Urinary bladder (tissue), 4 donors: Measurements from ENCODE around the gene ACOT7. TPM values are rescaled to one million over a fixed set of nuclear protein-coding genes. Genes with fewer than 3 reads are reported as not detected.
A peak's percentile ranks its signal among the peaks of the same experiment; 100 is the strongest.

Source experiments
- DNase-seq: peaks from one replicate; pipeline ENCODE4 v3.0.0-alpha.2; 2015; ENCODE audit errors: extremely low spot score
- H3K27ac ChIP-seq: one replicate; pipeline ENCODE4 v1.5.1; 2013; ENCODE audit warnings: low read depth, mild to moderate bottlenecking, moderate library complexity
- H3K36me3 ChIP-seq: one replicate; pipeline ENCODE4 v1.6.1; 2013; ENCODE audit warnings: mild to moderate bottlenecking, moderate library complexity; ENCODE audit not compliant: insufficient read depth
- H3K4me1 ChIP-seq: one replicate; pipeline ENCODE4 v1.6.1; 2013; ENCODE audit warnings: mild to moderate bottlenecking, moderate library complexity; ENCODE audit not compliant: insufficient read depth
- H3K4me3 ChIP-seq: one replicate; pipeline ENCODE4 v1.5.1; 2013; ENCODE audit warnings: low read depth, low read length
- WGBS: extraction: QIAGEN DNeasy Blood & Tissue Kit; methylation state at CpG from one replicate; pipeline ENCODE4 v1.1.7; 2013; 5-methylcytosine and 5-hydroxymethylcytosine counted together
- polyA plus RNA-seq: library from polyadenylated mRNA; stranded (reverse); fragments of 200-250 nt; gene quantifications from one replicate; pipeline ENCODE4 v1.2.3, GENCODE V29; 2013
- total RNA-seq: library from RNA; depleted of rRNA; stranded (reverse); fragments of >200 nt; gene quantifications from one replicate; pipeline ENCODE4 v1.2.3, GENCODE V29; 2014
- donor health status: healthy with polysubstance abuse.
- donor health status: healthy.

ACOT7 gene
- total and polyA plus RNA-seq, 2 donors, result 6.9 to 36.8 TPM

DNA sequence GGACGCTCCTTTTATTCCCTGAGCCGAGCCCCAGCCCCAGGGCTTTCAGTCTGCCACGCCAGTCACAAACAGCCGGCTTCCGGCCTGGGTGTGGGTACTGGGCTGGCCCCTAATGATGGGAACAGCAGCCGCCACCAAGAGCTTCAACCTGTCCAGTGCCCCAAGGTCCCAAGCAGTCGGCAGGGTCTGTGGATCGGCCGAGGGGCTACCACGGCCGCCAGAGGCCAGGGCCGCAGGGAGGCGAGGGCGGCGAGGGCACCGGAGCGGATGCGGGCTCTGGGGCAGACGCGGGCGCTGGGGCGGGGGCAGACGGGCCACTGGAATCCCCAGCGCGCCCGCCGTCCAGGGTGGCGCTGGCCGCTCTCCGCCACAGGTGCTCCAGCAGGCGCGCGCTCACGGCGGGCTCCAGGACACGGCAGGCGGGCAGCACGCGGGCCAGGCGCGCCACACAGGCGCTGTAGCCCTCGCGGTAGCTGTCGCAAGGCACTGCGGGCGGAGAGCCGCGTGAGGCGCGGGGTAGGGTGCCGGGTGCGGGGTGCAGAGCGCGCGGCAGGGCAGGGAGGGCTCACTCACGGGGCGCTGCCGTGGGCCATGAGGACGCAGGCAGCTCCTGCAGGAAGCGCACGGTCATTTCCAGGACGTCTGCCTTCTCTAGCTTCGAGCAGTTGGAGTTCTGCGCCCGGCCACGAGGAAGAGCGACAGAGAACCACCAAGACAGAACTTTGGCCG lies 25.3 kb upstream of the ACOT7 start:
- no peaks in the 10 kb centered on the region for H3K4me1 ChIP-seq
- peak overlapping the region; percentile 35 for H3K4me3 ChIP-seq
- H3K27ac ChIP-seq, result no peak overlapping the region
- no peaks in the 10 kb centered on the region for H3K36me3 ChIP-seq
- no peak for DNase-seq
- WGBS, result 10% methylated on average over 69 of the region's 69 CpGs

DNA sequence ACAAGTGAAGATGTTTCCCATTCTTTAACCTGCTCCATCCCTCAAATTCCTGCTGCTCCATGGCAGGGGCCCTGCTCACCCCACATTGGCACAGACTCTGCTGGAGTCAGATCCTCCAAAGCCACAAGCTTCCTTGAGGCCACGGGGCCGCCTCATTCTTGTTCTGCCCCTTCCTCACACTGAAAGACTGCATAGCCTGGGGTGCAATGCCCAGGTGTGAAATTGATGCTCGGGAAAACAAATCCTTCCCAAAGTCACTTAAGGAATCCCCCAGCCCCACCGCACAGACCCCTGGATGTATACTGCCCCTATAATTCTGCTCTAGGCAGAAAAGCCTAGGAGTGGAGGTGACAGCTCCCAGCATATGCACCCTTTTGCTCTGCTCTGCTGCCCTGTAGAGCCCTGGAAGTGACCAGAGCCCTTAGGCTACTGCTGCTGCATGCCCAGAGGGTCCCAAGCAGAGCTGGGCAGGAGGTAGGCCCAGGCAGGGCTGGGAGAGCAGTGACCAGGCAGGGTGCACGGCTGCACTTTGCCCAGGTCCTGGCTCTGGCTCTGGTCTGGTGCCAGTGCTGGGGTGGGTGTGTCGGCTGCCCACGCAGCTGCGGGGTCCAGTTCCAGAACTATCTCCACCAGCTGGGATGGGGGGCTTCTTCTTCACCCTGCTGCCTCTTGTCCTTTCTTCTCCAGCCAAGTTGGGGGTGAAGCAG lies 24.5 kb upstream of the ACOT7 start:
- no peaks in the 10 kb centered on the region for H3K4me1 ChIP-seq
- WGBS, result 62% methylated on average over 8 of the region's 8 CpGs
- no peak for DNase-seq
- H3K36me3 ChIP-seq, result no peaks in the 10 kb centered on the region
- no peak overlapping the region for H3K4me3 ChIP-seq
- H3K27ac ChIP-seq, result no peak overlapping the region

DNA sequence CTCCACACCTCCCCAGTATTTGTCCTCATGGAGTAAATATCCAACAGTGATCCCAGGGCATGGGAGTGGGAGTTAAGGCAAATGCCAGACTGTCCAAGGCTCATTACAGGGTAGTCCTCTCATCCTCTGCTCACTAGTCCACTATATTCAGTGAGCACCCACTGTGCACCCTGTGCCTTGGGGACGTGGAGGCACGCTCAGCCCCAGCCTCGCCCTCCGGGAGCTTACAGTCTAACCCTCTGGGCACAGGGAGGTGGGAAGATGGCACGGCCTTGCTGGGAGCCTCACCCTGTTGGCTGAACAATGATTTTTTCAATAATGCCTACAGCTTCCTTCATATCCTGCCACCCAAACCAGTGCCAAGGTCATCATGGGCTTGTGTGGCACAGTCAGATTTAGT lies 23.3 kb upstream of the ACOT7 start:
- WGBS, result 90% methylated on average over 5 of the region's 5 CpGs
- no peak overlapping the region for H3K27ac ChIP-seq
- no peak overlapping the region for H3K4me3 ChIP-seq
- DNase-seq, result no peak
- no peaks in the 10 kb centered on the region for H3K4me1 ChIP-seq
- no peaks in the 10 kb centered on the region for H3K36me3 ChIP-seq

- Histone ChIP-seq H3K4me1 (no peaks in the 10 kb centered on the region), H3K36me3 (no peaks in the 10 kb centered on the region), H3K4me3 (no peak overlapping the region), H3K27ac (no peak overlapping the region)
- WGBS, result 74% methylated on average over 8 of the region's 8 CpGs
- DNase-seq, result no peak
Observed at GRCh38 chr1:6416295-6416656, 22.7 kb upstream of the ACOT7 start.

DNA sequence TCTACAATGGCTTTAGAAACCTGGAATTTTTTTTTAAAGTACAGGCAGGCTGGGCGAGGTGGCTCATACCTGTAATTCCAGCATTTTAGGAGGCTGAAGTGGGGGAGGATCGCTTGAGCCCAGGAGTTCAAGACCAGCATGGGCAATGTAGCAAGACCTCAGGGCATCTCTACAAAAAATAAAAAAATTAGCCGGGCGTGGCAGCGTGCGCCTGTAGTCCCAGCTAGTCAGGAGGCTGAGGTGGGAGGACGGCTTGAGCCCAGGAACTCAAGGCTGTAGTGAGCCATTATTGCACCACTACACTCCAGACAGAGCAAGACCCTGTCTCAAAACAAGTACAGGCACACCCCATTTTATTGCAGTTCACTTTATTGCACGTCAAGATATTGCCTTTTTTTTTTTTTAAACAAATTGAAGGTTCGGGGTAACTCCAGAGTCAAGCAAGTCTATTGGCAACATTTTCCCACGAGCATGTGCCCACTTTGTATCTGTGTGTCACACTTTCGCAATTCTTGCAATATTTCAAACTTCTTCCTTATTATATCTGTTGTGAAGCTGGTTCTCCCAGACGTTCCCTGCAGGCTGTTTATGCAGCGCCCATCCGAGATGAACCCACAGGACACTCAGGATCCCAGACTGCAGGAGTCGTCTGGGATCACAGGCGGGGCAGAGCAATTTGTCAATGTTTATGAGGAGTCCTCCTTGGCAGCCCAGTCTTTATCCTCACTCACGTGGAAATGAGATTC lies 21.5 kb upstream of the ACOT7 start:
- Histone ChIP-seq H3K27ac (no peak overlapping the region), H3K4me1 (no peaks in the 10 kb centered on the region), H3K4me3 (no peak overlapping the region), H3K36me3 (no peaks in the 10 kb centered on the region)
- no peak for DNase-seq
- WGBS, result 52% methylated on average over 17 of the region's 17 CpGs

DNA sequence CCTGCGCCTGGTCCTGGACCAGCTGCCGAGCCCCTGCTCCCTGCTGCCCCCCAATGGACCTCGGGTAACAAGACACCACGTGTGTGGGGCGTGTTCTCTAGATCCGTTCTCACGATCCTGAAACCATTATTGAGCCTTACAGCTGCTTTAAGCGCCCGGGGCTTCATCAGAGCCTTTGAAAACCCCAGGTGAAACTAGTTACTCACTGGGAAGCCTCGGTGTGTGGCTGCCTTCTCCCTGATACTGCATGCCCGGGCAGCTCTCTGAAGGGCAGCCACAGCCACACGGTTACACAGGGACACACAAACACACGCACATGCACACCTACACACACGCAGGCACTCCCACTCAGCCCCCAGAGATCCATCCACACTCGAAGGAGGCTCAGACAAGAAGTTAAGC lies 20.9 kb upstream of the ACOT7 start:
- Histone ChIP-seq H3K4me3 (no peak overlapping the region), H3K27ac (no peak overlapping the region), H3K4me1 (no peaks in the 10 kb centered on the region), H3K36me3 (no peaks in the 10 kb centered on the region)
- DNase-seq, result no peak
- 6% methylated on average over 15 of the region's 15 CpGs for WGBS

- no peak overlapping the region for H3K27ac ChIP-seq
- H3K4me3 ChIP-seq, result no peak overlapping the region
- no peaks in the 10 kb centered on the region for H3K36me3 ChIP-seq
- DNase-seq, result no peak
- H3K4me1 ChIP-seq, result no peaks in the 10 kb centered on the region
- WGBS, result 45% methylated on average over 6 of the region's 6 CpGs
Observed at GRCh38 chr1:6412896-6413295, 19.3 kb upstream of the ACOT7 start.

GRCh38 chr1:6410248-6410893 lies 16.8 kb upstream of the ACOT7 start:
- no peaks in the 10 kb centered on the region for H3K36me3 ChIP-seq
- 84% methylated on average over 13 of the region's 13 CpGs for WGBS
- no peak overlapping the region for H3K27ac ChIP-seq
- H3K4me3 ChIP-seq, result no peak overlapping the region
- H3K4me1 ChIP-seq, result no peaks in the 10 kb centered on the region
- DNase-seq, result no peak

DNA sequence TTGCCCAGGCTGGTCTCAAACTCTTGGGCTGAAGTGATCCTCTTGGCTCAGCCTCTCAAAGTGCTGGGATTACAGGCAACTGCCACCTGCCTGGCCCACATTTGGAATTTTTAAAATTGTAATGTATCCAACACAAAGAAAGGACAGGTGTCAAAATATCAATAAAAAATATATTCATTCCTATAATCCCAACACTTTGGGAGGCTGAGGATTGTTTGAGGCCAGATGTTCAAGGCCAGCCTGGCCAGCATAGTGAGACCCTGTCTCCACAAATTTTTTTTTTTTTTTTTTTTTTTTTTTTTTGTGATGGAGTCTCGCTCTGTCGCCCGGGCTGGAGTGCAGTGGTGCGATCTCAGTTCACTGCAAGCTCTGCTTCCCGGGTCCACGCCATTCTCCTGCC lies 16.2 kb upstream of the ACOT7 start:
- H3K4me1 ChIP-seq, result no peaks in the 10 kb centered on the region
- 90% methylated on average over 6 of the region's 6 CpGs for WGBS
- no peaks in the 10 kb centered on the region for H3K36me3 ChIP-seq
- no peak for DNase-seq
- H3K27ac ChIP-seq, result no peak overlapping the region
- no peak overlapping the region for H3K4me3 ChIP-seq

GRCh38 chr1:6409053-6409452 lies 15.5 kb upstream of the ACOT7 start:
- H3K36me3 ChIP-seq, result no peaks in the 10 kb centered on the region
- no peak overlapping the region for H3K27ac ChIP-seq
- no peak overlapping the region for H3K4me3 ChIP-seq
- 85% methylated on average over 4 of the region's 4 CpGs for WGBS
- no peaks in the 10 kb centered on the region for H3K4me1 ChIP-seq
- no peak for DNase-seq

GRCh38 chr1:6408023-6408422 lies 14.5 kb upstream of the ACOT7 start:
- H3K27ac ChIP-seq, result no peak overlapping the region
- WGBS, result 82% methylated on average over 6 of the region's 6 CpGs
- no peak for DNase-seq
- no peaks in the 10 kb centered on the region for H3K4me1 ChIP-seq
- H3K36me3 ChIP-seq, result no peaks in the 10 kb centered on the region
- H3K4me3 ChIP-seq, result no peak overlapping the region

DNA sequence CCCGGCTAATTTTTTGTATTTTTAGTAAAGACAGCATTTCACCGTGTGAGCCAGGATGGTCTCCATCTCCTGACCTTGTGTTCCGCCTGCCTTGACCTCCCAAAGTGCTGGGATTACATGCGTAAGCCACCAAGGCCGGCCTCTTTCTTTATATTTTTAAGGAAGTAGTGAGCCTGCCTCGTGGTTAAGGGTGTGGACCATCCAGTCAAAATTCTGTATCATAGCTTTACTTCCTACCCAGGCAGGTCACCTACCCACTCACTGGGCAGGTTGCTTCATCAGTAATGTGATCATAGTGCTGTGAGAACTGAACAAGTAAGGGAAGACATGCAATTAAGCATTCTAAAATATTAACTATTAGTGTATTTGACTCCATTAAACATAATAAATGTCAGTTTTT lies 8.1 kb upstream of the ACOT7 start:
- Histone ChIP-seq H3K36me3 (no peaks in the 10 kb centered on the region), H3K4me3 (no peak overlapping the region), H3K4me1 (no peaks in the 10 kb centered on the region), H3K27ac (no peak overlapping the region)
- 55% methylated on average over 6 of the region's 6 CpGs for WGBS
- no peak for DNase-seq

- no peak for DNase-seq
- WGBS, result 88% methylated on average over 3 of the region's 3 CpGs
- H3K36me3 ChIP-seq, result no peaks in the 10 kb centered on the region
- no peaks in the 10 kb centered on the region for H3K4me1 ChIP-seq
- no peak overlapping the region for H3K4me3 ChIP-seq
- H3K27ac ChIP-seq, result no peak overlapping the region
Observed at GRCh38 chr1:6399294-6399693, 5.7 kb upstream of the ACOT7 start.
